HepG2 (cell line): ENCODE measurements around the gene LRRFIP2. TPM values are rescaled to one million over a fixed set of nuclear protein-coding genes. Genes with fewer than 3 reads are reported as not detected.

Experiments
- ATAC-seq: fragments of 200-7000 bp; cut with Tn5 transposase; 3 replicates; pipeline ENCODE4 v1.9.1; 2020; ENCODE audit warnings: mild to moderate bottlenecking, moderate library complexity
- BruUV-seq: library from RNA; stranded (reverse); fragments of 400-500 nt; replicated peaks from 2 replicates; lab custom pipeline; 2021; lab: Mats Ljungman, UMichigan
- CTCF ChIA-PET: fragments of 300-600 bp; formaldehyde crosslinking; extraction: SDS; loops from one replicate; lab custom pipeline; 2021; ENCODE audit warnings: low total read pairs, inconsistent platforms, low intra/inter-chr PET ratio; lab: Yijun Ruan, JAX
- POLR2A ChIA-PET: fragments of 350-600 bp; sonication (Branson Sonifier 250); formaldehyde crosslinking; loops from one replicate; lab custom pipeline; 2020; ENCODE audit warnings: antibody characterized with exemption, inconsistent platforms; lab: Yijun Ruan, JAX
- DNase-seq: peaks from one replicate; pipeline ENCODE4 v3.0.0-alpha.2; 2015; ENCODE audit warnings: low spot score
- FAIRE-seq: peaks from 3 replicates; lab custom pipeline; 2011; peaks lifted over from hg19 to GRCh38; lab: Jason Lieb, UNC
- H2AFZ ChIP-seq: one replicate; pipeline ENCODE4 v1.6.1; 2011; ENCODE audit warnings: low read length, inconsistent platforms
- H3K27ac ChIP-seq: fragments of 300-600 bp; 3 replicates; pipeline ENCODE4 v1.8.0; 2011; ENCODE audit warnings: mixed run types, mild to moderate bottlenecking, mixed read lengths, low read length, inconsistent platforms; ENCODE audit not compliant: insufficient read depth; ENCODE audit errors: extremely low read length
- H3K27me3 ChIP-seq, 2 experiments: fragments of 200-600 bp in 1 of 2; 2 replicates in 1 of 2; 3 replicates in 1 of 2; pipeline versions ENCODE4 v1.6.0 to v1.8.0; 2011; ENCODE audit warnings: low read length in 2 of 2, mild to moderate bottlenecking in 2 of 2, moderate library complexity in 2 of 2, inconsistent platforms in 1 of 2; ENCODE audit not compliant: insufficient read depth in 2 of 2, control insufficient read depth in 1 of 2
- H3K36me3 ChIP-seq, 2 experiments: fragments of 200-600 bp in 1 of 2; replicated peaks in 1 of 2; 2 replicates in 1 of 2; 3 replicates in 1 of 2; pipeline versions ENCODE4 v1.5.1 to v1.8.0; 2011; ENCODE audit warnings: low read length in 2 of 2, inconsistent platforms in 1 of 2; ENCODE audit not compliant: insufficient read depth in 2 of 2, control insufficient read depth in 1 of 2
- H3K4me1 ChIP-seq: 2 replicates; pipeline ENCODE4 v1.5.1; 2012; ENCODE audit warnings: low read length, inconsistent platforms; ENCODE audit not compliant: insufficient read depth
- H3K4me2 ChIP-seq: 2 replicates; pipeline ENCODE4 v1.6.0; 2011; ENCODE audit warnings: low read depth, low read length, inconsistent platforms
- H3K4me3 ChIP-seq, 3 experiments: fragments of 200-600 bp in 1 of 3; sonication (generic), shearing (Covaris generic) in 1 of 3; replicated peaks in 1 of 3; 2 replicates each; pipeline ENCODE4 v1.5.1; 2011 to 2016; ENCODE audit warnings: low read length in 3 of 3, inconsistent platforms in 2 of 3, low read depth in 2 of 3, mild to moderate bottlenecking in 2 of 3, control low read depth in 1 of 3, mixed read lengths in 1 of 3; ENCODE audit not compliant: insufficient read depth in 1 of 3
- H3K79me2 ChIP-seq: one replicate; pipeline ENCODE4 v1.6.1; 2011; ENCODE audit warnings: low read length, inconsistent platforms; ENCODE audit not compliant: insufficient read depth
- H3K9ac ChIP-seq: 2 replicates; pipeline ENCODE4 v1.6.0; 2011; ENCODE audit warnings: mild to moderate bottlenecking, low read depth, low read length, inconsistent platforms; ENCODE audit not compliant: insufficient read depth
- H3K9me3 ChIP-seq: 2 replicates; pipeline ENCODE4 v1.5.1; 2012; ENCODE audit warnings: mild to moderate bottlenecking, low read length
- H4K20me1 ChIP-seq: 2 replicates; pipeline ENCODE4 v1.6.0; 2011; ENCODE audit warnings: inconsistent platforms, mild to moderate bottlenecking, low read length, moderate library complexity; ENCODE audit not compliant: insufficient read depth
- BCL6 ChIP-seq: IDR thresholded peaks from 2 replicates; pipeline ENCODE4 v1.6.1; 2016; ENCODE audit warnings: missing genetic modification reagents, missing compliant biosample characterization
- NR2C2 ChIP-seq: sonication (generic); formaldehyde crosslinking; IDR thresholded peaks from 2 replicates; pipeline ENCODE4 v1.4.0; 2020; ENCODE audit warnings: missing genetic modification reagents, mild to moderate bottlenecking, moderate library complexity, borderline replicate concordance
- ZNF251 ChIP-seq: sonication (generic); formaldehyde crosslinking; IDR thresholded peaks from 2 replicates; pipeline ENCODE4 v1.9.0; 2021; ENCODE audit warnings: mild to moderate bottlenecking, missing genetic modification reagents
- ZSCAN29 ChIP-seq: sonication (generic); formaldehyde crosslinking; conservative IDR thresholded peaks from 2 replicates; pipeline ENCODE4 v1.4.0; 2020; ENCODE audit warnings: mild to moderate bottlenecking, missing genetic modification reagents
- WGBS: methylation state at CpG from one replicate; pipeline ENCODE4 v1.1.6; 2017; ENCODE audit warnings: low lambda C conversion rate; 5-methylcytosine and 5-hydroxymethylcytosine counted together
- in situ Hi-C: cut with HindIII; loops from 2 replicates; pipeline ENCODE4 v1.10.0; 2017; ENCODE audit warnings: low pct_unique_long_range_greater_than_20kb; ENCODE audit not compliant: extremely low pct_ligation_motif_present
- intact Hi-C: fragments of 100-400 bp; cut with micrococcal nuclease; formaldehyde crosslinking; loops from one replicate; pipeline ENCODE4 v1.10.0; 2022; ENCODE audit not compliant: unreplicated experiment
- polyA plus RNA-seq, 8 experiments: library from polyadenylated mRNA; depleted of rRNA in 3 of 8; stranded (reverse) in 7 of 8; unstranded in 1 of 8; fragments of >200 nt; fragmentation: Illumina TruSeq in 4 of 8; extraction: Trizol in 4 of 8; gene quantifications; 2 replicates each; pipeline versions ENCODE4 v1.2.1 to v1.2.3, GENCODE V29; 2011 to 2016; ENCODE audit warnings: low read depth in 4 of 8, missing spikeins in 1 of 8, mixed read lengths in 1 of 8; ENCODE audit not compliant: insufficient read depth in 1 of 8
- total RNA-seq, 5 experiments: library from RNA; depleted of rRNA; stranded (reverse); fragments of >200 nt; fragmentation: Illumina TruSeq; extraction: Trizol; gene quantifications; 2 replicates each; pipeline ENCODE4 v1.2.3, GENCODE V29; 2016; ENCODE audit warnings: low read depth in 1 of 5
- TF ChIP-seq, protein P1 (sequence below): sonication (generic); formaldehyde crosslinking; IDR thresholded peaks from 2 replicates; pipeline ENCODE4 v1.4.0; 2020; ENCODE audit warnings: missing genetic modification reagents

LRRFIP2 gene
- total and polyA plus RNA-seq, 2 of the 13 experiments (the other 11 are each of a cell fraction or from before 2014, with no cell fraction given): 13.5 to 32.2 TPM

DNA sequence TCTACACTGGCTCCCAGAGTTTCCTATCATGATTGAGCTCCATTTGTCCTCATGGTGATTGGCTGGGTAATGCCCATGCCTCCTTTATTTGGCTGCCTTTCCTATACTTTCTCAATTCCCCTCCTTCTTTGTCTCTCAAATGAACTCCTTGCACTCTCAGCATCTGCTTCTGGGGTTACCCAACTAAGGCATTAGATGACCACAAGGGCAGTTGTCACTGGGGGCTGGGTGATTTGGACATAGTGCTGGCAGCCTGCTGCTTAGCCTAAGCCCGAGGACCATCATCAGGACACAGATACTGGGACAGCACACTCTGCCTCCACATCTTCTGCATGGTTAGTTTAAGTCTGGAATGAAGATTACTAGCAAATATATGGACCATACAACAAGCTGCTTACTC, 49.2 kb upstream of the LRRFIP2 start:
- Histone ChIP-seq H3K4me1 (peaks cover 64% of the 10 kb centered on the region), H4K20me1 (no peaks in the 10 kb centered on the region), H3K4me2 (peak overlapping the region; percentile 58), H3K27me3 (no peaks in the 10 kb centered on the region), H3K79me2 (no peaks in the 10 kb centered on the region), H2AFZ (no peak overlapping the region), H3K4me3 (no peak overlapping the region), H3K9me3 (no peaks in the 10 kb centered on the region), H3K36me3 (no peaks in the 10 kb centered on the region), H3K27ac (no peak overlapping the region), H3K9ac (no peak overlapping the region)
- POLR2A ChIA-PET: no interaction called here
- FAIRE-seq: no peak
- BruUV-seq: no TSS peak
- peak; percentile 7; the same call in 2 of the 3 replicates for ATAC-seq
- no peak for DNase-seq
- TF ChIP-seq ZSCAN29 (peak; percentile 90; the same call in 1 of the 2 replicates), ZNF251 (CRISPR knock-in tag) (no peak)
- CTCF ChIA-PET: no interaction called here
- intact Hi-C loops: no loop called here
- in situ Hi-C loops: loop anchor here (25.0 kb wide), 1 partner anchor 486 kb away; no protein-coding TSS in a partner anchor
- 43% methylated on average over 1 of the region's 1 CpG for WGBS

DNA sequence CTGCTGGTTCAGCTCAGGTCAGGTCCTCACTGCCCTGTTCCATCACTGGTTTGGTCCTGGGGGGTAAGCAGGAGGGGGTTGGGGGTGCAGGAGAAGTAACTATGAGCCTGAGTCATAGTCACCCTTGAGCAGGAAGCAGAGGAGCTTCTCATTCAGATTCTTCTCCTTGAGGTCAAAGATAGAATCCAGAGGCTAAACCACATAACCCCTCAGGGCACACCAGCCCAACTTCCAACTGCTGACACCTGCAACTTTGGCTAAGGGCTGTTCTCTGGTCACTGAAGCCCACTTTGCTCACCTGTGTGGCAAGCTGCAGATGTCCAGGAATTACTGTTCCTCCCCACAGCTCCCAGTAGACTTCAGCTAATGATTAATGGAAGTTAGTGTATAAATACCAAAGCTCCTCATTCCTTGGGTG, 48.8 kb upstream of the LRRFIP2 start:
- ATAC-seq: peak; percentile 76
- no peak overlapping the region for H3K9ac ChIP-seq
- no peak overlapping the region for H3K27ac ChIP-seq
- FAIRE-seq: peak; percentile 8
- in situ Hi-C loops: loop anchor here (25.0 kb wide), 1 partner anchor 486 kb away; no protein-coding TSS in a partner anchor
- H3K79me2 ChIP-seq: no peaks in the 10 kb centered on the region
- intact Hi-C loops: no loop called here
- H2AFZ ChIP-seq: no peak overlapping the region
- BruUV-seq: no TSS peak
- H3K9me3 ChIP-seq: no peaks in the 10 kb centered on the region
- DNase-seq: peak; percentile 29
- peaks cover 62% of the 10 kb centered on the region for H3K4me1 ChIP-seq
- H3K27me3 ChIP-seq: no peaks in the 10 kb centered on the region
- peak overlapping the region; percentile 58 for H3K4me2 ChIP-seq
- no peak overlapping the region for H3K4me3 ChIP-seq
- no peaks in the 10 kb centered on the region for H3K36me3 ChIP-seq
- ChIA-PET POLR2A (no interaction called here), CTCF (no interaction called here)
- peak; percentile 58; the same call in 1 of the 2 replicates for TF ChIP-seq BCL6
- TF ChIP-seq NR2C2 (CRISPR knock-in tag): no peak
- TF ChIP-seq, protein P1, sequence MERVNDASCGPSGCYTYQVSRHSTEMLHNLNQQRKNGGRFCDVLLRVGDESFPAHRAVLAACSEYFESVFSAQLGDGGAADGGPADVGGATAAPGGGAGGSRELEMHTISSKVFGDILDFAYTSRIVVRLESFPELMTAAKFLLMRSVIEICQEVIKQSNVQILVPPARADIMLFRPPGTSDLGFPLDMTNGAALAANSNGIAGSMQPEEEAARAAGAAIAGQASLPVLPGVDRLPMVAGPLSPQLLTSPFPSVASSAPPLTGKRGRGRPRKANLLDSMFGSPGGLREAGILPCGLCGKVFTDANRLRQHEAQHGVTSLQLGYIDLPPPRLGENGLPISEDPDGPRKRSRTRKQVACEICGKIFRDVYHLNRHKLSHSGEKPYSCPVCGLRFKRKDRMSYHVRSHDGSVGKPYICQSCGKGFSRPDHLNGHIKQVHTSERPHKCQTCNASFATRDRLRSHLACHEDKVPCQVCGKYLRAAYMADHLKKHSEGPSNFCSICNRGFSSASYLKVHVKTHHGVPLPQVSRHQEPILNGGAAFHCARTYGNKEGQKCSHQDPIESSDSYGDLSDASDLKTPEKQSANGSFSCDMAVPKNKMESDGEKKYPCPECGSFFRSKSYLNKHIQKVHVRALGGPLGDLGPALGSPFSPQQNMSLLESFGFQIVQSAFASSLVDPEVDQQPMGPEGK: 0 out of 2 replicates have a peak, but pooled peaks have one; percentile 15
- H4K20me1 ChIP-seq: no peaks in the 10 kb centered on the region
